ENCODE measurements around the gene NUAK1.

NUAK1 gene

GRCh38 chr12:106147956-106148355, 9.2 kb upstream of the NUAK1 start:
- Histone ChIP-seq H3F3A (ENCODE audit: insufficient read depth) (no peaks in the 10 kb centered on the region), H3K9me2 (replicated peaks; ENCODE audit: insufficient read depth, low read length) (no peaks in the 10 kb centered on the region), H3K36me3 (ENCODE audit: low read length) (no peaks in the 10 kb centered on the region), H3K4me2 (ENCODE audit: low read depth, low read length, poor library complexity, severe bottlenecking) (no peak overlapping the region), H3K79me2 (ENCODE audit: insufficient read depth, low read length) (no peaks in the 10 kb centered on the region), H2AFZ (ENCODE audit: low read depth, low read length, severe bottlenecking) (no peak overlapping the region), H3K4me3 (ENCODE audit: insufficient read depth, low read length, poor library complexity, severe bottlenecking) (no peak overlapping the region), H4K20me1 (ENCODE audit: low read depth, low read length) (no peaks in the 10 kb centered on the region), H3K9me3 (ENCODE audit: insufficient read depth, low read length) (no peaks in the 10 kb centered on the region), H3K27me3 (ENCODE audit: low read length) (0 out of 2 replicates have a peak, but pooled peaks cover 3% of the 10 kb centered on the region), H3K27ac (ENCODE audit: low read depth, low read length) (no peak overlapping the region), H3K9ac (ENCODE audit: low read length) (no peak overlapping the region)
- TF ChIP-seq EZH2phosphoT487 (conservative IDR thresholded peaks at IDR 0.05; ENCODE audit: low read length) (no peak), CTCF (IDR thresholded peaks at IDR 0.05; ENCODE audit: insufficient read depth, low read length, poor library complexity, severe bottlenecking) (no peak)

DNA sequence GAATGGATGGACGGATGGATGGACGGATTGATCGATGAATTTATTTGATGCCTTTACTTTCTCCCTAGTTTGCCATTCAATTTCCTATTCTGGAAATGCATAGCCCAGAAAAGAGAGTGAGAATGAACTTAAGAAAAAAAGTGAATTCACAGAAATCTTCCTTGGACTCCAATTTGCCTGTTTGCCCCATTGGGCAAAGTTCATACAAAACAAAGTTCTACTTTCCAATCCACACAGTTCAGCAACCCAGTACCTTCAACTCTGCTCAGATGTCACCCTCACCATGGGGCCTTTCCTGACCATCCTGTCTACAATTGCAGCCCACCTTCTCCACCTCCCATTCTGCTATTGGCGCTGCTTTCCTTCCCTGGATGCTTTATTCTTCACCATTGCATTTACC, 8.2 kb upstream of the NUAK1 start:
- H3K4me3 ChIP-seq (ENCODE audit: insufficient read depth, low read length, poor library complexity, severe bottlenecking): no peak overlapping the region
- H3K27ac ChIP-seq (ENCODE audit: low read depth, low read length): no peak overlapping the region
- no peaks in the 10 kb centered on the region for H3K79me2 ChIP-seq (ENCODE audit: insufficient read depth, low read length)
- H3K9me3 ChIP-seq (ENCODE audit: insufficient read depth, low read length): no peaks in the 10 kb centered on the region
- TF ChIP-seq EZH2phosphoT487 (conservative IDR thresholded peaks at IDR 0.05; ENCODE audit: low read length) (no peak), CTCF (IDR thresholded peaks at IDR 0.05; ENCODE audit: insufficient read depth, low read length, poor library complexity, severe bottlenecking) (no peak)
- no peaks in the 10 kb centered on the region for H4K20me1 ChIP-seq (ENCODE audit: low read depth, low read length)
- no peak overlapping the region for H2AFZ ChIP-seq (ENCODE audit: low read depth, low read length, severe bottlenecking)
- no peak overlapping the region for H3K9ac ChIP-seq (ENCODE audit: low read length)
- no peaks in the 10 kb centered on the region for H3K9me2 ChIP-seq (replicated peaks; ENCODE audit: insufficient read depth, low read length)
- no peak overlapping the region for H3K4me2 ChIP-seq (ENCODE audit: low read depth, low read length, poor library complexity, severe bottlenecking)
- H3K36me3 ChIP-seq (ENCODE audit: low read length): no peaks in the 10 kb centered on the region
- H3F3A ChIP-seq (ENCODE audit: insufficient read depth): no peaks in the 10 kb centered on the region
- 0 out of 2 replicates have a peak, but pooled peaks cover 3% of the 10 kb centered on the region for H3K27me3 ChIP-seq (ENCODE audit: low read length)

DNA sequence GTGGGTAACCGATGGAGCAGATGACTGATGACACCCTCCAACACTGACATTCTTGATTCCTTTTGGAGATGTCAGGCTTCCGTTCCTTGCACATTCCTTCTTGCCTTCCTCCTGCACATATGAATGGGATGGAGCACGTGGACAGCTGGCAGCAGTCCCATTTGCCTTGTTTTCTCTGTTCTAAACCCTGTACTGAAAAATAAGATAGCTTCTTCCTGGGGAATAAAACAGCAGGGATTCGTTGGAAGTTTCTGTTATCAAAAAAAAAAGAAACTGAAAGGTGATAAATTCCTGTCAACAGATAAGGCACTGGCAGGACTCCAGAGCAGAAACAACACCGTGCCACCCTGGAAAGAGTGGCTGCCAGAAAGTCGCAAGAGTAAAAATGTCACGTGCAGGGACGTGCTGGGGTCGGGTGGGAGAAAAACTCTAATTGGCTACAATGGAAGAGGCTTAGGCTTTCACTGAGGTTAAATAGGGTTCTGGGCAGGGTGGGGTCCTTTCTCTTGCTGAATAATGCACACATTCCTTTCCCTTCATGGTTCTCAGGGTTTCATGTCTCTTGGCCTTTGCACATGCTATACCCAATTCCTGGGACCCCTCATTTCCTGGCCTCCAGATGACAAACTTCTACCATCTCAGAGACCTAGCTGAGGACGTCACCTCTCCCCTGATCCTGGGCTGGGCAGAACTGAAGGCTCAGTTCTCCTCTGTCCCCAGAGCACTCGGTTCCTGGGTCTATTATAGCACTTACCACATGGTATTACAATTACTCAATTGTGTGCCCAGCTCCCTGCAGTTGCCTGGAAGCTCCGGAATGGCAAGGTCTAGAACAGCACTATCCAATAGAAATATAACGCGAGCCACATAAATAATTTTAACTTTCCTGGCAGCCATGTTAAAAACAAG, 7.0 kb upstream of the NUAK1 start:
- H3K4me2 ChIP-seq (ENCODE audit: low read depth, low read length, poor library complexity, severe bottlenecking): no peak overlapping the region
- TF ChIP-seq CTCF (IDR thresholded peaks at IDR 0.05; ENCODE audit: insufficient read depth, low read length, poor library complexity, severe bottlenecking) (no peak), EZH2phosphoT487 (conservative IDR thresholded peaks at IDR 0.05; ENCODE audit: low read length) (no peak)

More for the DNA sequence above, 7.0 kb upstream of the NUAK1 start:
- Histone ChIP-seq H3K27ac (ENCODE audit: low read depth, low read length) (no peak overlapping the region), H3K36me3 (ENCODE audit: low read length) (no peaks in the 10 kb centered on the region), H3K9ac (ENCODE audit: low read length) (no peak overlapping the region), H2AFZ (ENCODE audit: low read depth, low read length, severe bottlenecking) (no peak overlapping the region), H3K27me3 (ENCODE audit: low read length) (0 out of 2 replicates have a peak, but pooled peaks cover 3% of the 10 kb centered on the region), H3F3A (ENCODE audit: insufficient read depth) (no peaks in the 10 kb centered on the region), H3K4me3 (ENCODE audit: insufficient read depth, low read length, poor library complexity, severe bottlenecking) (no peak overlapping the region), H3K9me2 (replicated peaks; ENCODE audit: insufficient read depth, low read length) (no peaks in the 10 kb centered on the region), H3K9me3 (ENCODE audit: insufficient read depth, low read length) (no peaks in the 10 kb centered on the region), H4K20me1 (ENCODE audit: low read depth, low read length) (no peaks in the 10 kb centered on the region), H3K79me2 (ENCODE audit: insufficient read depth, low read length) (no peaks in the 10 kb centered on the region)

Data from SU-DHL-6 (cell line).